ENCODE data around the gene ZFAND3. TPM values are rescaled to one million over a fixed set of nuclear protein-coding genes. Genes with fewer than 3 reads are reported as not detected.
A peak's percentile ranks its signal among the peaks of the same experiment; 100 is the strongest.

Gene ZFAND3
- total and polyA plus RNA-seq, 8 donors = 65.9 to 125 (median 118) TPM

- TF ChIP-seq CTCF (IDR thresholded peaks at IDR 0.05) = no peak
- DNase-seq (no peak), ATAC-seq (no peak)
- intact Hi-C loops (cut with DNase I) = no loop called here
- H3K27me3 ChIP-seq = no peaks in the 10 kb centered on the region
- H3K4me1 ChIP-seq = peaks cover 4 to 31% of the 10 kb centered on the region in 2 donors
- H3K27ac ChIP-seq = no peak overlapping the region
- no peak overlapping the region for H3K4me3 ChIP-seq
- H3K36me3 ChIP-seq = no peaks in the 10 kb centered on the region
- H3K9me3 ChIP-seq = peaks cover 0 to 19% of the 10 kb centered on the region in 2 donors
Observed at GRCh38 chr6:37974943-37975342, 155.4 kb downstream of the ZFAND3 start.

- no peak for TF ChIP-seq CTCF (IDR thresholded peaks at IDR 0.05)
- Histone ChIP-seq H3K36me3 (no peaks in the 10 kb centered on the region), H3K4me1 (peaks cover 0 to 37% of the 10 kb centered on the region in 2 donors), H3K27ac (no peak overlapping the region), H3K4me3 (no peak overlapping the region), H3K27me3 (no peaks in the 10 kb centered on the region), H3K9me3 (peaks cover 0 to 19% of the 10 kb centered on the region in 2 donors)
- intact Hi-C loops (cut with DNase I) = no loop called here
- DNase-seq (no peak), ATAC-seq (no peak)
Observed at GRCh38 chr6:37977715-37978114, 158.2 kb downstream of the ZFAND3 start.

- peaks cover 0 to 37% of the 10 kb centered on the region in 2 donors for H3K4me1 ChIP-seq
- H3K9me3 ChIP-seq = peaks cover 0 to 13% of the 10 kb centered on the region in 2 donors
- no peaks in the 10 kb centered on the region for H3K36me3 ChIP-seq
- H3K27me3 ChIP-seq = no peaks in the 10 kb centered on the region
- intact Hi-C loops (cut with DNase I) = no loop called here
- H3K4me3 ChIP-seq = no peak overlapping the region
- H3K27ac ChIP-seq = no peak overlapping the region
- no peak for TF ChIP-seq CTCF (IDR thresholded peaks at IDR 0.05)
- DNase-seq (no peak), ATAC-seq (peak; percentile 96)
Observed at GRCh38 chr6:37979392-37980221, 160.1 kb downstream of the ZFAND3 start.

- intact Hi-C loops (cut with DNase I) = no loop called here
- no peaks in the 10 kb centered on the region for H3K27me3 ChIP-seq
- no peaks in the 10 kb centered on the region for H3K36me3 ChIP-seq
- no peak for ATAC-seq
- peaks cover 0 to 37% of the 10 kb centered on the region in 2 donors for H3K4me1 ChIP-seq
- DNase-seq = peak in 1 of 4 donors; percentile 58
- peaks cover 0 to 7% of the 10 kb centered on the region in 2 donors for H3K9me3 ChIP-seq
- no peak overlapping the region for H3K4me3 ChIP-seq
- H3K27ac ChIP-seq = no peak overlapping the region
- TF ChIP-seq CTCF (IDR thresholded peaks at IDR 0.05) = no peak
Observed at GRCh38 chr6:37980222-37980595, 160.7 kb downstream of the ZFAND3 start.

GRCh38 chr6:37981626-37982025 is 162.1 kb downstream of the ZFAND3 start:
- Histone ChIP-seq H3K9me3 (no peaks in the 10 kb centered on the region), H3K4me3 (no peak overlapping the region), H3K27me3 (no peaks in the 10 kb centered on the region), H3K36me3 (no peaks in the 10 kb centered on the region), H3K4me1 (peaks cover 0 to 39% of the 10 kb centered on the region in 2 donors), H3K27ac (no peak overlapping the region)
- no peak for TF ChIP-seq CTCF (IDR thresholded peaks at IDR 0.05)
- DNase-seq (no peak), ATAC-seq (no peak)
- intact Hi-C loops (cut with DNase I) = no loop called here
